ENCODE data around the gene KCNQ1.

KCNQ1 gene

GRCh38 chr11:2535673-2536439 lies 91.0 kb downstream of the KCNQ1 start:
- DNase-seq (ENCODE audit: low spot score) = no peak

- DNase-seq (ENCODE audit: low spot score) = no peak
These were observed 91.7 kb downstream of the KCNQ1 start for GRCh38 chr11:2536440-2536989.

- DNase-seq (ENCODE audit: low spot score) = no peak
These were observed 92.3 kb downstream of the KCNQ1 start for GRCh38 chr11:2537010-2537705.

GRCh38 chr11:2537896-2538724 lies 93.3 kb downstream of the KCNQ1 start:
- no peak for DNase-seq (ENCODE audit: low spot score)

GRCh38 chr11:2538951-2539350 lies 94.1 kb downstream of the KCNQ1 start:
- no peak for DNase-seq (ENCODE audit: low spot score)

GRCh38 chr11:2539371-2540222 lies 94.8 kb downstream of the KCNQ1 start:
- no peak for DNase-seq (ENCODE audit: low spot score)

GRCh38 chr11:2540223-2540991 lies 95.6 kb downstream of the KCNQ1 start:
- no peak for DNase-seq (ENCODE audit: low spot score)

- no peak for DNase-seq (ENCODE audit: low spot score)
These were observed 96.3 kb downstream of the KCNQ1 start for GRCh38 chr11:2540992-2541680.

- DNase-seq (ENCODE audit: low spot score) = no peak
These were observed 97.1 kb downstream of the KCNQ1 start for GRCh38 chr11:2541881-2542361.

- no peak for DNase-seq (ENCODE audit: low spot score)
These were observed 97.6 kb downstream of the KCNQ1 start for GRCh38 chr11:2542406-2542805.

- DNase-seq (ENCODE audit: low spot score) = no peak
These were observed 103.0 kb downstream of the KCNQ1 start for GRCh38 chr11:2547806-2548205.

GRCh38 chr11:2548596-2548995 lies 103.8 kb downstream of the KCNQ1 start:
- no peak for DNase-seq (ENCODE audit: low spot score)

GRCh38 chr11:2549080-2549479 lies 104.3 kb downstream of the KCNQ1 start:
- DNase-seq (ENCODE audit: low spot score) = no peak

GRCh38 chr11:2549491-2549875 lies 104.7 kb downstream of the KCNQ1 start:
- DNase-seq (ENCODE audit: low spot score) = no peak

- no peak for DNase-seq (ENCODE audit: low spot score)
These were observed 105.2 kb downstream of the KCNQ1 start for GRCh38 chr11:2549876-2550605.

- no peak for DNase-seq (ENCODE audit: low spot score)
These were observed 105.8 kb downstream of the KCNQ1 start for GRCh38 chr11:2550606-2550970.

- DNase-seq (ENCODE audit: low spot score) = no peak
These were observed 106.3 kb downstream of the KCNQ1 start for GRCh38 chr11:2551131-2551530.

- DNase-seq (ENCODE audit: low spot score) = no peak
These were observed 107.4 kb downstream of the KCNQ1 start for GRCh38 chr11:2552210-2552609.

- DNase-seq (ENCODE audit: low spot score) = no peak
These were observed 108.4 kb downstream of the KCNQ1 start for GRCh38 chr11:2553198-2553597.

Data from CD4-positive, alpha-beta T cell treated with Interleukin-15 for 4 hours (primary cell).